Body of pancreas (tissue), 4 donors: ENCODE data around the gene KIAA1217. TPM values are rescaled to one million over a fixed set of nuclear protein-coding genes. Genes with fewer than 3 reads are reported as not detected.

Experiments
- ATAC-seq: fragments of 150-250 bp; one replicate; pipeline ENCODE4 v1.9.1; 2016
- DNase-seq, 4 donors: peaks; one replicate each; pipeline ENCODE4 v3.0.0-alpha.2; 2019
- H3K27ac ChIP-seq, 4 donors: fragments of 200-600 bp; sonication (generic); 1 replicate in 3 of 4; 2 replicates in 1 of 4; pipeline versions ENCODE4 v1.5.1 to v1.6.1; 2016 to 2019; ENCODE audit warnings: mild to moderate bottlenecking in 1 of 4, mixed read lengths in 1 of 4, moderate library complexity in 1 of 4
- H3K27me3 ChIP-seq, 2 donors: fragments of 200-600 bp; sonication (generic); one replicate each; pipeline ENCODE4 v1.6.0; 2016; ENCODE audit warnings: mild to moderate bottlenecking in 1 of 2
- H3K36me3 ChIP-seq, 2 donors: fragments of 200-600 bp; sonication (generic); replicated peaks in 1 of 2; 2 replicates each; pipeline ENCODE4 v1.5.1; 2016; ENCODE audit warnings: low read depth in 2 of 2; ENCODE audit not compliant: insufficient read depth in 1 of 2
- H3K4me1 ChIP-seq: fragments of 200-600 bp; sonication (generic); one replicate; pipeline ENCODE4 v1.6.0; 2016
- H3K4me3 ChIP-seq, 2 donors: fragments of 200-600 bp; sonication (generic); 1 replicate in 1 of 2; 2 replicates in 1 of 2; pipeline ENCODE4 v1.5.1; 2016 to 2019
- H3K9me3 ChIP-seq, 3 donors: fragments of 200-600 bp; sonication (generic); 1 replicate in 2 of 3; 2 replicates in 1 of 3; pipeline ENCODE4 v1.5.1; 2016
- POLR2A ChIP-seq, 3 donors: fragments of 450-650 bp; IDR thresholded peaks; one replicate each; pipeline ENCODE4 v1.6.1; 2016; ENCODE audit warnings: antibody characterized with exemption in 3 of 3, mild to moderate bottlenecking in 2 of 3
- WGBS, 2 donors: methylation state at CpG; one replicate each; pipeline ENCODE4 v1.1.5; 2017; 5-methylcytosine and 5-hydroxymethylcytosine counted together
- intact Hi-C: fragments of 100-400 bp; cut with DNase I; formaldehyde crosslinking; loops from one replicate; pipeline ENCODE4 v1.15.1; 2023
- total RNA-seq, 2 donors: library from RNA; depleted of rRNA; stranded (reverse); fragments of >200 nt; gene quantifications; one replicate each; pipeline ENCODE4 v1.1.0, GENCODE V29; 2016
- TF ChIP-seq, protein P1 (sequence below), 7 experiments: fragments of 450-650 bp in 4 of 7; fragments of 200-600 bp in 3 of 7; sonication (generic) in 3 of 7; IDR thresholded peaks; one replicate each; pipeline ENCODE4 v1.5.1; 2016 to 2019; ENCODE audit warnings: antibody characterized with exemption in 7 of 7

Gene KIAA1217
- total RNA-seq, 2 donors from 2014 or later, result 25.9 to 36.9 TPM

DNA sequence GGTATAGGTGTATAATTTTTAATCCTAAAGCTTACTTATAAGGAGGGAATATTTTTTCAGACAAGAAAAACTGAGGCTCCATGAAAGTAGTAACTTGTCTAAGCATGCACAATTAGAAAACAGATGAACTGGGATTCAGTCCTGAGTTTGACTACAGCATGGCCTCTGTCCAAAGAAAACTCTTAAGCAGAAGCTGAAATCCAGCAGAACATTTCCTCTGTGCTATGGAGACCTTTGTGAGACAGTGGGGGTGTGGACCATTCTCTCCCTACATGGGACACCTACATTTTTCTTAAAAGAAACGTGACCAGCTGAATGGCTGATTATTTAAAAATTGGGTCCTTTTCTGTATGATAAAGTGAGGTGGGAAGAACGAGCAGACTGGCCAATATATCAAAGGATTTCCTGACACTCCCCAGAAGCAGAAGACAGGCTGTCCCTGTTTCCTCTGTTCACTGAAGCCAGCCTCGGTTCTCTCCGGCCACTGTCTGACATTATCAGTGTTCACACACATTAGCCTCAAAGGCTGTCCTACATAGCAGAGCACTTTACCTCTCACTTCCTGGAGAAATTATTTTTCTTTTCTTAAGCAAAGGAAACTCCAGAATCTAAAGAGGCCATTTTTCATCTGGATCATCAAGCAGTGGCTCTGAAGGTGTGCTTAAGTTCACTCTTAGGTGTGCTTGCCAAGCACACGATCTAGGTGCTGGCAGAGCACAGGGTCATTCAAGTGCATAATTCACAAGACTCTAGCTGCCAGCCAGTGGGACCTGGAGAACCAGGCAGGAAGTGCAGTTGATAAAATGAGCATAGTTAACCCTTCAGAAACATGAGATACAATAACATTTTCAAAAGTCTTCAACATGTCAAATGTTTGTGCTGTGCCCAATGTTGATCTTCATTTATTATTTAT lies 40.4 kb upstream of the KIAA1217 start:
- no peaks in the 10 kb centered on the region for H3K36me3 ChIP-seq

DNA sequence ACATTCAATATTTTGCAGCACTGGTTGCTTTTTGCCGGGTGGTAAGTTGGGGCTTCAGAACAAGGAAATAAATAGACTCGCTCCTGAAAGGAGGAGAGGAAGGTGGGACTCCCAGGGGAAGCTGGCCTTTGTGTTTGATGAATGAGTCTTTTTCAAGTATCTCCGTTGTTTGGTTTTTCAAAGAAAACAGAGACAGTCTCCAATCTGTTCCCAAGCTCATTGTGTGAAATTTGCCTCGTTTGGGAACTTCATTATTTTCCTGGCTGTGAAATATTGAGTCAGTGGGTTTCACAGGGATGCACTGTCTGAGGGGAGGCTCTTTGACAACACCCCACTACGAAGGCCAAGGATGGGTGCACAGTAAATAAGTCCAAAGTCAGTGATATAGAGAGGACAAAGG lies 38.7 kb upstream of the KIAA1217 start:
- intact Hi-C loops, result no loop called here
- TF ChIP-seq POLR2A (IDR thresholded peaks at IDR 0.05), result no peak
- TF ChIP-seq, protein P1, sequence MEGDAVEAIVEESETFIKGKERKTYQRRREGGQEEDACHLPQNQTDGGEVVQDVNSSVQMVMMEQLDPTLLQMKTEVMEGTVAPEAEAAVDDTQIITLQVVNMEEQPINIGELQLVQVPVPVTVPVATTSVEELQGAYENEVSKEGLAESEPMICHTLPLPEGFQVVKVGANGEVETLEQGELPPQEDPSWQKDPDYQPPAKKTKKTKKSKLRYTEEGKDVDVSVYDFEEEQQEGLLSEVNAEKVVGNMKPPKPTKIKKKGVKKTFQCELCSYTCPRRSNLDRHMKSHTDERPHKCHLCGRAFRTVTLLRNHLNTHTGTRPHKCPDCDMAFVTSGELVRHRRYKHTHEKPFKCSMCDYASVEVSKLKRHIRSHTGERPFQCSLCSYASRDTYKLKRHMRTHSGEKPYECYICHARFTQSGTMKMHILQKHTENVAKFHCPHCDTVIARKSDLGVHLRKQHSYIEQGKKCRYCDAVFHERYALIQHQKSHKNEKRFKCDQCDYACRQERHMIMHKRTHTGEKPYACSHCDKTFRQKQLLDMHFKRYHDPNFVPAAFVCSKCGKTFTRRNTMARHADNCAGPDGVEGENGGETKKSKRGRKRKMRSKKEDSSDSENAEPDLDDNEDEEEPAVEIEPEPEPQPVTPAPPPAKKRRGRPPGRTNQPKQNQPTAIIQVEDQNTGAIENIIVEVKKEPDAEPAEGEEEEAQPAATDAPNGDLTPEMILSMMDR (IDR thresholded peaks at IDR 0.05), result no peak
- Histone ChIP-seq H3K27ac (no peak overlapping the region), H3K4me1 (no peaks in the 10 kb centered on the region), H3K4me3 (no peak overlapping the region), H3K9me3 (no peaks in the 10 kb centered on the region), H3K27me3 (no peaks in the 10 kb centered on the region), H3K36me3 (no peaks in the 10 kb centered on the region)
- 81 to 82% methylated on average over 5 of the region's 5 CpGs for WGBS, 2 donors
- ATAC-seq (no peak), DNase-seq (no peak)

More for the DNA sequence above, 40.4 kb upstream of the KIAA1217 start:
- peak overlapping the region in 1 of 4 donors; percentile 27 for H3K27ac ChIP-seq
- DNase-seq, result peak in 2 of 4 donors; percentile 5 to 33
- 26 to 38% methylated on average over 5 of the region's 5 CpGs for WGBS, 2 donors
- H3K4me3 ChIP-seq, result no peak overlapping the region
- H3K27me3 ChIP-seq, result no peaks in the 10 kb centered on the region
- intact Hi-C loops, result no loop called here
- no peak for TF ChIP-seq POLR2A (IDR thresholded peaks at IDR 0.05)
- TF ChIP-seq, protein P1 (IDR thresholded peaks at IDR 0.05), result no peak
- ATAC-seq, result no peak
- H3K9me3 ChIP-seq, result no peaks in the 10 kb centered on the region
- H3K4me1 ChIP-seq, result no peaks in the 10 kb centered on the region

DNA sequence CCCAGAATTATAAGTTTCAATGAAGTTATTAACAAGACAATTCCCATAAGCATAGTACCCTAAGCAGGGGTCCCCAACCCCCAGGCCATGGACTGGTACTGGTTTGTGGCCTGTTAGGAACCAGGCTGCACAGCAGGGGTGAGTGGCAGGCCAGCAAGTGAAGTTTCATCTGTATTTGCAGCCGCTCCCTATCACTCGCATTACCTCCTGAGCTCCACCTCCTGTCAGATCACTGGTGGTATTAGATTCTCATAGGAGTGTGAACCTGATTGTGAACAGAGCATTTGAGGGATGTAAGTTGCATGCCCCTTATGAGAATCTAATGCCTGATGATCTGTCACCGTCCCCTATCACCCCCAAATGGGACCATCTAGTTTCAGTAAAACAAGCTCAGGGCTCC lies 36.0 kb upstream of the KIAA1217 start:
- no peak overlapping the region for H3K4me3 ChIP-seq
- WGBS, 2 donors, result 98% methylated on average over 3 of the region's 3 CpGs
- H3K4me1 ChIP-seq, result no peaks in the 10 kb centered on the region
- H3K9me3 ChIP-seq, result no peaks in the 10 kb centered on the region
- no peaks in the 10 kb centered on the region for H3K27me3 ChIP-seq
- intact Hi-C loops, result no loop called here
- no peak for ATAC-seq
- TF ChIP-seq POLR2A (IDR thresholded peaks at IDR 0.05), result no peak
- TF ChIP-seq, protein P1 (IDR thresholded peaks at IDR 0.05), result no peak
- no peak overlapping the region for H3K27ac ChIP-seq
- no peak for DNase-seq
- no peaks in the 10 kb centered on the region for H3K36me3 ChIP-seq

DNA sequence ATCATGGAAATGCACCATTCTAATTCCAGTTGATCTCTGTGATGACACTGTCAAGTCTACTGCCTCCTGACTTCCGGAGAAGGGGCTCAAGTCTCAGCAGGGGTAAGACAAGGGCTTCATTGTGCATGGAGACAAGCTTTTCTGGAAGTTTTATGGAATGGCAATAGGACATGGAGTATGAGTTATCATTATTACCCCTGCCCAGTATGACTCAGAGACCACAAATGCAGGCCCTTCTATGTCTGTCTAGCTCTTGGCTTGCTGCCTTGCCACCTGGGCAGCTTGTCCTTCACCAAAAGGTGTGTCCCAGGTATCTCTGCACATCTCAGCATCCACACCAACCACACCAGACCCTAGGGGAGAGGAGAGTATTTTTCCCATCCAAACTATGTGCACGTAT lies 34.9 kb upstream of the KIAA1217 start:
- H3K4me3 ChIP-seq, result no peak overlapping the region
- no peaks in the 10 kb centered on the region for H3K9me3 ChIP-seq
- H3K4me1 ChIP-seq, result no peaks in the 10 kb centered on the region
- ATAC-seq, result no peak
- WGBS, 2 donors, result 78 to 84% methylated on average over 2 of the region's 2 CpGs
- intact Hi-C loops, result no loop called here
- no peak for DNase-seq
- no peak overlapping the region for H3K27ac ChIP-seq
- TF ChIP-seq POLR2A (IDR thresholded peaks at IDR 0.05), result no peak
- H3K27me3 ChIP-seq, result no peaks in the 10 kb centered on the region
- no peaks in the 10 kb centered on the region for H3K36me3 ChIP-seq

DNA sequence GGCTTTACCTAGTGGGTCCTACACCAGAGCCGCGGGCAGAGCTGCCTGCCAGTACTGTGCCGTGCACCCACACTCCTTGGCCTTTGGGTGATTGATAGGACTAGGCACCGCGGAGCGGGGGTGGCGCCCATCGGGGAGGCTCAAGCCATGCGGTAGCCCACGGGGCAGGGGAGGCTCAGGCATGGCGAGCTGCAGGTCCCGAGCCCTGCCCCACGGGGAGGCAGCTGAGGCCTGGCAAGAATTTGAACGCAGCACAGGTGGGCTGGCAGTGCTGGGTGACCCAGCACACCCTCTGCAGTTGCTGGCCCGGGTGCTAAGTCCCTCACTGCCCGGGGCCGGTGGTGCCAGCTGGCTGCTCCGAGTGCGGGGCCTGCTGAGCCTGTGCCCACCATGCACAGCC lies 32.3 kb upstream of the KIAA1217 start:
- no peaks in the 10 kb centered on the region for H3K27me3 ChIP-seq
- no peak for ATAC-seq
- intact Hi-C loops, result no loop called here
- TF ChIP-seq, protein P1 (IDR thresholded peaks at IDR 0.05), result no peak
- no peak for TF ChIP-seq POLR2A (IDR thresholded peaks at IDR 0.05)
- peaks cover 4% of the 10 kb centered on the region for H3K4me1 ChIP-seq
- WGBS, 2 donors, result 97 to 100% methylated on average over 11 to 19 of the region's 19 CpGs
- H3K4me3 ChIP-seq, result no peak overlapping the region
- H3K27ac ChIP-seq, result no peak overlapping the region
- H3K9me3 ChIP-seq, result no peaks in the 10 kb centered on the region
- no peaks in the 10 kb centered on the region for H3K36me3 ChIP-seq
- no peak for DNase-seq
